ENCODE results near the gene HSP90AA1. TPM values are rescaled to one million over a fixed set of nuclear protein-coding genes. Genes with fewer than 3 reads are reported as not detected.

The HSP90AA1 gene
- total and polyA plus RNA-seq, 2 of the 8 experiments (the other 6 are each of a cell fraction or from before 2014, with no cell fraction given): 339 to 878 TPM

DNA sequence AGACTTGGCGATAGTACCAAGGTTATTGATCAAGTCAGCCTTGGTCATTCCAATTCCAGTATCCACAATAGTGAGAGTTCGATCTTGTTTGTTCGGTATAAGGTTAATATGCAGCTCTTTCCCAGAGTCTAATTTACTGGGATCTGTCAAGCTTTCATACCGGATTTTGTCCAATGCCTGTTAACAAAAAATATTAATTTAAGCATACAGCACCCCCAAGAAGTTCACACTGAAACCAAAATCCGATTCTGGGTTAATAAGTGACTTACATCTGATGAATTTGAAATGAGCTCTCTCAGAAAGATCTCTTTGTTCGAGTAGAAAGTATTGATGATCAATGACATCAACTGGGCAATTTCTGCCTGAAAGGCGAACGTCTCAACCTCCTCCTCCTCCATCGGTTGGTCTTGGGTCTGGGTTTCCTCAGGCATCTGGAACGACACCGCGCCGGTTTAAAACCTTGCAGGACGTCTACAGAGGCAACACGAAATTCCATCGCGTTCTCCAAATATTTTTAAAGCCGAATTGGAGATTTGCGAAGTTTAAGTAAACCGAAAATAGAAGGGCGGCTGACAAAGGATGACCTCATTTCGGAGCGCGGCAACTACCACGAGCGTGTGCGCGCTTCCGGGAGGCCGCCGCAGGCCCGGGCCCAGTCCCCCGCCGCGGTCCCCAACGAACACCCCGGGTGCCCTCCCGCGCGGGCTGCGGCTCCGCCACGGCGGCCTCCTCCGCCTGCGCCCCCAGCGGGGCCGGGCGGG, 716 bp downstream of the HSP90AA1 start (continued):
- TF ChIP-seq, protein P1, sequence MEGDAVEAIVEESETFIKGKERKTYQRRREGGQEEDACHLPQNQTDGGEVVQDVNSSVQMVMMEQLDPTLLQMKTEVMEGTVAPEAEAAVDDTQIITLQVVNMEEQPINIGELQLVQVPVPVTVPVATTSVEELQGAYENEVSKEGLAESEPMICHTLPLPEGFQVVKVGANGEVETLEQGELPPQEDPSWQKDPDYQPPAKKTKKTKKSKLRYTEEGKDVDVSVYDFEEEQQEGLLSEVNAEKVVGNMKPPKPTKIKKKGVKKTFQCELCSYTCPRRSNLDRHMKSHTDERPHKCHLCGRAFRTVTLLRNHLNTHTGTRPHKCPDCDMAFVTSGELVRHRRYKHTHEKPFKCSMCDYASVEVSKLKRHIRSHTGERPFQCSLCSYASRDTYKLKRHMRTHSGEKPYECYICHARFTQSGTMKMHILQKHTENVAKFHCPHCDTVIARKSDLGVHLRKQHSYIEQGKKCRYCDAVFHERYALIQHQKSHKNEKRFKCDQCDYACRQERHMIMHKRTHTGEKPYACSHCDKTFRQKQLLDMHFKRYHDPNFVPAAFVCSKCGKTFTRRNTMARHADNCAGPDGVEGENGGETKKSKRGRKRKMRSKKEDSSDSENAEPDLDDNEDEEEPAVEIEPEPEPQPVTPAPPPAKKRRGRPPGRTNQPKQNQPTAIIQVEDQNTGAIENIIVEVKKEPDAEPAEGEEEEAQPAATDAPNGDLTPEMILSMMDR (IDR thresholded peaks at IDR 0.05; ENCODE audit: control extremely low read depth in 1 of 3, insufficient read depth in 1 of 3, low read depth in 1 of 3, low read length in 3 of 3): no peak
- no peak for TF ChIP-seq NRF1 (IDR thresholded peaks at IDR 0.05; ENCODE audit: low read depth, low read length)

Measured in H1 (cell line).